Measurements from ENCODE around the gene ATP9B.

The ATP9B gene

GRCh38 chr18:79336556-79337142 is 267.5 kb downstream of the ATP9B start:
- Histone ChIP-seq H3K9me3 (ENCODE audit: severe bottlenecking) (no peaks in the 10 kb centered on the region), H3K4me1 (ENCODE audit: insufficient read depth, poor library complexity, severe bottlenecking) (no peaks in the 10 kb centered on the region), H3K27me3 (ENCODE audit: insufficient read depth, poor library complexity, severe bottlenecking) (no peaks in the 10 kb centered on the region), H3K27ac (ENCODE audit: poor library complexity, severe bottlenecking) (no peak overlapping the region), H3K4me3 (ENCODE audit: severe bottlenecking) (no peak overlapping the region), H3K36me3 (ENCODE audit: low read depth) (no peaks in the 10 kb centered on the region)
- ATAC-seq (ENCODE audit: low read depth), result no peak
- DNase-seq (ENCODE audit: low spot score), result no peak
- no peak for TF ChIP-seq CTCF (IDR thresholded peaks at IDR 0.05; ENCODE audit: poor library complexity, severe bottlenecking)

DNA sequence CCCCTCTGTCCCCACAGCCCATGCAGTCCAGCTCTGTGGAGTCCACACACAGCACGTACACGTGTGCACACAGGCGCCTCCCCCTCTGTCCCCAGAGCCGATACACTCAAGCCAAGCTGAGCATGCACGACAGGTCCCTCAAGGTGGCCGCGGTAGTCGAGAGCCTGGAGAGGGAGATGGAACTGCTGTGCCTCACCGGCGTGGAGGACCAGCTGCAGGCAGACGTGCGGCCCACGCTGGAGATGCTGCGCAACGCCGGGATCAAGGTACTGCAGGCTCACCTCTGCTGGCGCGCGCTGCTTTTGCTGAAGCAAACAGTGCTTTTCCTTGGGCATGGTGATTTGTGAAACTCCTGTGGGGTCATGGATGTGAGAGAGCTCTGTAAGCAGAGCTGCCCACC is 268.0 kb downstream of the ATP9B start:
- Histone ChIP-seq H3K36me3 (ENCODE audit: low read depth) (no peaks in the 10 kb centered on the region; the same call in 1 of the 2 replicates), H3K4me3 (ENCODE audit: severe bottlenecking) (no peak overlapping the region), H3K27ac (ENCODE audit: poor library complexity, severe bottlenecking) (no peak overlapping the region), H3K4me1 (ENCODE audit: insufficient read depth, poor library complexity, severe bottlenecking) (no peaks in the 10 kb centered on the region), H3K9me3 (ENCODE audit: severe bottlenecking) (no peaks in the 10 kb centered on the region), H3K27me3 (ENCODE audit: insufficient read depth, poor library complexity, severe bottlenecking) (no peaks in the 10 kb centered on the region)
- DNase-seq (ENCODE audit: low spot score), result no peak
- TF ChIP-seq CTCF (IDR thresholded peaks at IDR 0.05; ENCODE audit: poor library complexity, severe bottlenecking), result no peak
- no peak for ATAC-seq (ENCODE audit: low read depth)

- no peak overlapping the region for H3K27ac ChIP-seq (ENCODE audit: poor library complexity, severe bottlenecking)
- no peaks in the 10 kb centered on the region for H3K27me3 ChIP-seq (ENCODE audit: insufficient read depth, poor library complexity, severe bottlenecking)
Measured at GRCh38 chr18:79337620-79338019, 268.4 kb downstream of the ATP9B start.

DNA sequence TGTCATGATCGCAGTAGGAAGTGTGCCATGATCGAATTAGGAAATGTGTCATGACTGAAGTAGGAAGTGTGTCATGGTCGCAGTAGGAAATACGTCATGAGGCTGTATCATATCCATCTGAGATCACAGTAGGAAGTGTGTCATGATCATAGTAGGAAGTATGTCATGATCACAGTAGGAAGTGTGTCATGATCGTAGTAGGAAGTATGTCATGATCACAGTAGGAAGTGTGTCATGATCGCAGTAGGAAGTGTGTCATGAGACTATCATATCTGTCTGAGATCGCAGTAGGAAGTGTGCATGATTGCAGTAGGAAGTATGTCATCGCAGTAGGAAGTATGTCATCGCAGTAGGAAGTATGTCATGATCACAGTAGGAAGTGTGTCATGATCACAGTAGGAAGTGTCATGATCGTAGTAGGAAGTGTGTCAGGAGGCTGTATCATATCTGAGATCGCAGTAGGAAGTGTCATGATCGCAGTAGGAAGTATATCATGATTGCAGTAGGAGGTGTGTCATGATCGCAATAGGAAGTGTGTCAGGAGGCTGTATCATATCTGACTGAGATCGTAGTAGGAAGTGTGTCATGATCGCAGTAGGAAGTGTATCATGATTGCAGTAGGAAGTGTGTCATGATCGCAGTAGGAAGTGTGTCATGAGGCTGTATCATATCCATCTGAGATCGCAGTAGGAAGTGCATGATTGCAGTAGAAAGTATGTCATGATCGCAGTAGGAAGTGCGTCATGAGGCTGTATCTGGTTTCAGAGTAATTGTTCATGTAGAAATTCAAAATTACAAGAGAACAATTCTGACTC is 270.1 kb downstream of the ATP9B start:
- H3K27me3 ChIP-seq (ENCODE audit: insufficient read depth, poor library complexity, severe bottlenecking), result no peaks in the 10 kb centered on the region
- H3K4me1 ChIP-seq (ENCODE audit: insufficient read depth, poor library complexity, severe bottlenecking), result no peaks in the 10 kb centered on the region
- no peak overlapping the region for H3K4me3 ChIP-seq (ENCODE audit: severe bottlenecking)
- H3K36me3 ChIP-seq (ENCODE audit: low read depth), result peaks cover 8% of the 10 kb centered on the region; the same call in 1 of the 2 replicates
- no peak overlapping the region for H3K27ac ChIP-seq (ENCODE audit: poor library complexity, severe bottlenecking)
- H3K9me3 ChIP-seq (ENCODE audit: severe bottlenecking), result no peaks in the 10 kb centered on the region
- TF ChIP-seq CTCF (IDR thresholded peaks at IDR 0.05; ENCODE audit: poor library complexity, severe bottlenecking), result no peak
- no peak for ATAC-seq (ENCODE audit: low read depth)
- no peak for DNase-seq (ENCODE audit: low spot score)

More at GRCh38 chr18:79337620-79338019, 268.4 kb downstream of the ATP9B start:
- H3K9me3 ChIP-seq (ENCODE audit: severe bottlenecking), result no peaks in the 10 kb centered on the region
- ATAC-seq (ENCODE audit: low read depth) (no peak), DNase-seq (ENCODE audit: low spot score) (no peak)
- no peak overlapping the region for H3K4me3 ChIP-seq (ENCODE audit: severe bottlenecking)
- H3K36me3 ChIP-seq (ENCODE audit: low read depth), result peaks cover 2% of the 10 kb centered on the region; the same call in 1 of the 2 replicates
- no peak for TF ChIP-seq CTCF (IDR thresholded peaks at IDR 0.05; ENCODE audit: poor library complexity, severe bottlenecking)
- no peaks in the 10 kb centered on the region for H3K4me1 ChIP-seq (ENCODE audit: insufficient read depth, poor library complexity, severe bottlenecking)
